Adrenal gland (tissue), 12 donors: ENCODE results near the gene RNF141. TPM values are rescaled to one million over a fixed set of nuclear protein-coding genes. Genes with fewer than 3 reads are reported as not detected.
A peak's percentile ranks its signal among the peaks of the same experiment; 100 is the strongest.

Experiments
- DNase-seq, 7 donors: peaks; one replicate each; pipeline ENCODE4 v3.0.0-alpha.2; 2019 to 2020
- H3K27ac ChIP-seq, 5 donors: fragments of 200-600 bp; sonication (generic) in 4 of 5; 1 replicate in 3 of 5; 2 replicates in 2 of 5; pipeline versions ENCODE4 v1.5.1 to v1.8.0; 2016 to 2020; ENCODE audit warnings: mild to moderate bottlenecking in 1 of 5
- H3K27me3 ChIP-seq: fragments of 200-600 bp; 2 replicates; pipeline ENCODE4 v1.8.0; 2021
- H3K36me3 ChIP-seq, 2 donors: fragments of 200-600 bp; replicated peaks in 1 of 2; 1 replicate in 1 of 2; 2 replicates in 1 of 2; pipeline versions ENCODE4 v1.5.1 to v1.8.0; 2018 to 2022
- H3K4me1 ChIP-seq, 2 donors: fragments of 200-600 bp; replicated peaks in 1 of 2; 1 replicate in 1 of 2; 2 replicates in 1 of 2; pipeline versions ENCODE4 v1.5.1 to v1.8.0; 2018 to 2021
- H3K4me3 ChIP-seq, 4 donors: fragments of 200-600 bp; sonication (generic) in 3 of 4; one replicate each; pipeline ENCODE4 v1.5.1; 2016 to 2018
- H3K9me3 ChIP-seq, 3 donors: fragments of 200-600 bp; sonication (generic) in 1 of 3; replicated peaks in 1 of 3; 1 replicate in 2 of 3; 2 replicates in 1 of 3; pipeline versions ENCODE4 v1.5.1 to v1.8.0; 2016 to 2021
- POLR2A ChIP-seq, 2 donors: fragments of 450-650 bp; IDR thresholded peaks; one replicate each; pipeline ENCODE4 v1.6.1; 2017; ENCODE audit warnings: antibody characterized with exemption in 2 of 2, mild to moderate bottlenecking in 2 of 2, moderate library complexity in 1 of 2
- WGBS, 4 donors: extraction: QIAGEN DNeasy Blood & Tissue Kit in 2 of 4; methylation state at CpG; one replicate each; pipeline versions ENCODE4 v1.1.5 to v1.1.7; 2013 to 2017; 5-methylcytosine and 5-hydroxymethylcytosine counted together
- intact Hi-C, 2 donors: fragments of 100-400 bp; cut with DNase I; formaldehyde crosslinking; loops; one replicate each; pipeline versions ENCODE4 v1.14.1 to v1.15.0; 2022 to 2023
- polyA plus RNA-seq, 3 donors: library from polyadenylated mRNA; stranded (reverse); fragments of 200-250 nt in 2 of 3; fragments of 350-450 nt in 1 of 3; fragmentation: Illumina TruSeq in 1 of 3; extraction: RNeasy Lipid Tissue Mini Kit (QIAGEN cat#74804) in 1 of 3; gene quantifications; one replicate each; pipeline ENCODE4 v1.2.3, GENCODE V29; 2013 to 2014
- total RNA-seq, 9 donors: library from RNA; depleted of rRNA in 4 of 9; stranded (reverse); fragments of >200 nt in 4 of 9; fragments of 120-200 nt in 1 of 9; fragmentation: NEBNext Ultra II Directional in 1 of 9; extraction: Animal tissue kit (Norgen Biotek cat#: 25700) in 1 of 9; gene quantifications; one replicate each; pipeline versions ENCODE4 v1.1.0 to v1.2.4, GENCODE V29; 2013 to 2023
- TF ChIP-seq, protein P1 (sequence below), 6 experiments: fragments of 450-650 bp in 4 of 6; fragments of 200-600 bp in 2 of 6; sonication (generic) in 1 of 6; IDR thresholded peaks; 1 replicate in 5 of 6; 2 replicates in 1 of 6; pipeline versions ENCODE4 v1.5.1 to v1.8.0; 2016 to 2021; ENCODE audit warnings: antibody characterized with exemption in 6 of 6, mild to moderate bottlenecking in 2 of 6, moderate library complexity in 1 of 6
- donor health status: healthy with polysubstance abuse.
- donor health status: Bipolar disorder and iron deficiency.
- donor health status: DM: yes; HTN: yes; CAD: no.
- donor health status: DM: no; HTN: no; CAD: no.
- donor health status: DM: no; HTN: no; CAD: no.
- donor health status: DM: yes; HTN: yes; CAD: no.

Gene RNF141
- total and polyA plus RNA-seq, 12 donors, result 10.3 to 109 (median 56.1) TPM

DNA sequence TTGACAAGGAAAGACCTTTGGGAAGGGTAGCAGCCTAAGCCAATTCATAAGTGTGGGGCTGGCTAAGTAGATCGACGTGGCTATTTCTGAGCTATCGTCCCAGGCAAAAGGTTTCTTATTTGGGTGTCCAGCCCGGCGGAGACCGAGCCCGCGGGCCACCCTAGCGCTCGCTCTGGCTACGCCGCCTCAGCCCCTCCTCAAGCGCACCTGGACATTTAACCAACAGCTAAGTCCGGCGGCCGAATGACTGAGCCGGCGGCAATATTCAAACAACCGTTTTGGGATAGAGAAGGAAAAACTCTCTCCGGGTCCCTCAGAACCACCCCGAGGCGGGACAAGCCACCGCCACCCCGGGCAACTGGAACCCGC, 457 bp downstream of the RNF141 start:
- H3K27me3 ChIP-seq, result no peaks in the 10 kb centered on the region
- H3K27ac ChIP-seq, result peak overlapping the region; percentile 42 to 95 (median 83)
- H3K4me1 ChIP-seq, result peaks cover 0 to 29% of the 10 kb centered on the region in 2 donors
- WGBS, 4 donors, result 0 to 1% (median 0%) methylated on average over 3 to 25 of the region's 25 CpGs
- DNase-seq, result peak in 6 of 7 donors; percentile 62 to 79 (median 62)
- no peaks in the 10 kb centered on the region for H3K36me3 ChIP-seq
- intact Hi-C loops, result no loop called here
- TF ChIP-seq POLR2A (IDR thresholded peaks at IDR 0.05), result no peak
- TF ChIP-seq, protein P1, sequence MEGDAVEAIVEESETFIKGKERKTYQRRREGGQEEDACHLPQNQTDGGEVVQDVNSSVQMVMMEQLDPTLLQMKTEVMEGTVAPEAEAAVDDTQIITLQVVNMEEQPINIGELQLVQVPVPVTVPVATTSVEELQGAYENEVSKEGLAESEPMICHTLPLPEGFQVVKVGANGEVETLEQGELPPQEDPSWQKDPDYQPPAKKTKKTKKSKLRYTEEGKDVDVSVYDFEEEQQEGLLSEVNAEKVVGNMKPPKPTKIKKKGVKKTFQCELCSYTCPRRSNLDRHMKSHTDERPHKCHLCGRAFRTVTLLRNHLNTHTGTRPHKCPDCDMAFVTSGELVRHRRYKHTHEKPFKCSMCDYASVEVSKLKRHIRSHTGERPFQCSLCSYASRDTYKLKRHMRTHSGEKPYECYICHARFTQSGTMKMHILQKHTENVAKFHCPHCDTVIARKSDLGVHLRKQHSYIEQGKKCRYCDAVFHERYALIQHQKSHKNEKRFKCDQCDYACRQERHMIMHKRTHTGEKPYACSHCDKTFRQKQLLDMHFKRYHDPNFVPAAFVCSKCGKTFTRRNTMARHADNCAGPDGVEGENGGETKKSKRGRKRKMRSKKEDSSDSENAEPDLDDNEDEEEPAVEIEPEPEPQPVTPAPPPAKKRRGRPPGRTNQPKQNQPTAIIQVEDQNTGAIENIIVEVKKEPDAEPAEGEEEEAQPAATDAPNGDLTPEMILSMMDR (IDR thresholded peaks at IDR 0.05), result no peak
- peak overlapping the region; percentile 2 to 83 (median 58) for H3K4me3 ChIP-seq
- no peaks in the 10 kb centered on the region for H3K9me3 ChIP-seq

DNA sequence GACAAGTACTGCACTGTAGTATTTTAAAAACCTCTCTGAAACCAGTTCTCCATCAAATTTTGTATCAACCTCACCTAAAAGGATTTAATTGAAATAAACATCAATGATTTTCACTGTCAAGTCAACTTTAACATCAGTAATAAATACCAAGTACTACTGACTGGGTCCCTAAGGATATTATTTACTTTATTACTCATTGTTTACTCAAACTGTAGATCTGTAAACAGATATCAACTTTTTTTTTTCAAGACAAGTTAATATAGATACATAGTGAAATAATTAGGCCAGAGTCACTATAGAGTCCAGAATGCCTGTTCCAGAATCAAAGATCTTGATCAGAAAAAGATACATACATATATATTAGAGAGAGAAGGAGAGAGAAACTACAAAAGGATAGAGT, 1.6 kb downstream of the RNF141 start:
- no peaks in the 10 kb centered on the region for H3K36me3 ChIP-seq
- intact Hi-C loops, result no loop called here
- no peaks in the 10 kb centered on the region for H3K27me3 ChIP-seq
- peaks cover 0 to 31% of the 10 kb centered on the region in 2 donors for H3K4me1 ChIP-seq
- no peak for DNase-seq
- H3K9me3 ChIP-seq, result no peaks in the 10 kb centered on the region
- TF ChIP-seq POLR2A (IDR thresholded peaks at IDR 0.05), result no peak
- TF ChIP-seq, protein P1 (IDR thresholded peaks at IDR 0.05), result no peak
- no peak overlapping the region for H3K4me3 ChIP-seq
- no peak overlapping the region for H3K27ac ChIP-seq

DNA sequence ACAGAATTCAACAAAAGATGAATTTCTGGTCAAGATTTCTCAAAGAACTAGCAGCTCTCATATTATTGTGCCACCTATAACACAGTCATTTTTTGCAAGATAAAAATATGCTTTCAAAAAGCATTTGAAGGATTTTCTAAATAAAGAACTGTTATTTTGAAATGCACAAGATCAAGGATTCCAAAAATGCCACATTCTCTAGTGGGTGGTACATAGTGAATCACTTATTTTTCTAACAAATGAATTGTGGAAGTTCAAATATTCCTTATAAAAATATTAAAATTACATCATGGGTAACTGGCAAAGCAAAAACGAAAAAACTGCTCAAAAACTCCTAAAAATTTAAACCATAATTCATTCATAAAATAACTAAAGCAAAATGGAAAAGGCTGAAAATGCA, 2.1 kb downstream of the RNF141 start:
- TF ChIP-seq POLR2A (IDR thresholded peaks at IDR 0.05), result no peak
- TF ChIP-seq, protein P1 (IDR thresholded peaks at IDR 0.05), result no peak
- no peaks in the 10 kb centered on the region for H3K9me3 ChIP-seq
- peaks cover 0 to 31% of the 10 kb centered on the region in 2 donors for H3K4me1 ChIP-seq
- H3K4me3 ChIP-seq, result no peak overlapping the region
- H3K27ac ChIP-seq, result no peak overlapping the region
- intact Hi-C loops, result no loop called here
- 34 to 61% (median 48%) methylated on average over 1 of the region's 1 CpG for WGBS, 4 donors
- H3K36me3 ChIP-seq, result peaks cover 0 to 1% of the 10 kb centered on the region in 2 donors
- DNase-seq, result no peak
- H3K27me3 ChIP-seq, result no peaks in the 10 kb centered on the region

DNA sequence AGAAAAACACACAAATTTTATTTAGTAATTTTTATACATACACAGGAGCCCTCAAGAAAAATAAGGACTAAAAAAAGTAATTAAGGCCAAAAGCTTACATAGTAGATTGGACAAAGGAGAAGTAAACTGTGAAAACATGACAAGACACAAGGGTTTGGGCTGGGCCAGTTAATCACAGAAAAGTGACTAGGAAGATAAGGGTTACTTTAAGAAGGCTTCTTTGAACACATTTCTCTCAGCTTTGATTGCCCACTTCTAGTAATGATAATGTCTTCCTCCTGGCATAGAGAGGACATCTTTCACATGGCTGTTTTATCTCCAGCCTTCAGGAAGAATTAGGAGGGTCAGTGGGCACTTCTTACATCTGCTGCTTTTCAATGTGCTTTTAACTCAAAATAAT, 3.4 kb downstream of the RNF141 start:
- intact Hi-C loops, result no loop called here
- TF ChIP-seq, protein P1 (IDR thresholded peaks at IDR 0.05), result no peak
- no peak for TF ChIP-seq POLR2A (IDR thresholded peaks at IDR 0.05)
- Histone ChIP-seq H3K27ac (no peak overlapping the region), H3K36me3 (peaks cover 0 to 6% of the 10 kb centered on the region in 2 donors), H3K4me1 (peaks cover 0 to 31% of the 10 kb centered on the region in 2 donors), H3K27me3 (no peaks in the 10 kb centered on the region), H3K4me3 (no peak overlapping the region), H3K9me3 (no peaks in the 10 kb centered on the region)
- DNase-seq, result no peak
